ENCODE measurements around the gene NTN3.
A peak's percentile ranks its signal among the peaks of the same experiment; 100 is the strongest.

- TF ChIP-seq POLR2AphosphoS5 (IDR thresholded peaks at IDR 0.05) (peak; percentile 11 to 67 (median 44)), POLR2A (IDR thresholded peaks at IDR 0.05) (no peak)
These were observed 11.8 kb downstream of the NTN3 start for GRCh38 chr16:2482708-2483534.
